GM19238 (cell line): ENCODE data around the gene PYGM.

Experiments used
- DNase-seq: peaks from one replicate; pipeline ENCODE4 v3.0.0; 2011; ENCODE audit warnings: low spot score; ENCODE audit not compliant: insufficient read length

Gene PYGM

DNA sequence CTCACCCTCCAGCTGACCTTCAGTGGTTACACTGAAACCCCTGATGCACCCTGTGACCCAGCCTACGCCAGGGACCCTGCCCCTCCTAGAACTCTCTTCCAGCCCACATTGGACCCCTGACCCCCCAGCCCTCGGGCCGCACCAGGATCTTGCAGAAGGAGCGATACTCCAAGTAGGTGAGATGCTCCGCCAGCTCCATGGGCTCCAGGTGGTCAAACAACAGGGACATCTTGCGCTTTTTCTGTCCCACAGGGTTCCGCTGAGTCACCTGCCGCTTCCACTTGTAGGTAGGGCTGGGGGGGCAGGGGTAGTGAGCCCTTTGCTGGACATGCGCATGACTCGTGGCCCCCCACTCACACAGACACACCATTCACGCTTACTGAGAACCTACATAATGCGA lies 19.9 kb downstream of the PYGM start:
- no peak for DNase-seq

DNA sequence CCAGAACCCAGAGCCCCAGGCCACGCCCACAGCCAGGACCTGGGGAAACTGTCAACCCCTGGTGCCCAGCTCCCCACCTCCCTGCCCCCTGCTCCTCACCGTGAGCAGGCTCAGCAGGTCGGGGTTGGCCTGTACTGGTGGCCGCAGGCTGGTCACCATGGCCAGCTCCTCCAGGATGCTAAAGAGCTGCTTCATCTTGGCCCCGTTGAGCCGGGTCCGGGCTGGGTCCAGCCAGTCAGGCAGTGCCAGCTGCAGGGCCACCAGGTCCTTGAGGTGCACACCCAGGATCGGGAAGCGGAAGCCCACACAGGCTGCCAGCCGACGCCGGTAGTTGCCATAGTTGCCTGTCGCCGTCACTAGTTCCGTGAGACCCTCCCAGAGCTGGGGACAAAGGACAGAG lies 23.1 kb downstream of the PYGM start:
- DNase-seq, result no peak

DNA sequence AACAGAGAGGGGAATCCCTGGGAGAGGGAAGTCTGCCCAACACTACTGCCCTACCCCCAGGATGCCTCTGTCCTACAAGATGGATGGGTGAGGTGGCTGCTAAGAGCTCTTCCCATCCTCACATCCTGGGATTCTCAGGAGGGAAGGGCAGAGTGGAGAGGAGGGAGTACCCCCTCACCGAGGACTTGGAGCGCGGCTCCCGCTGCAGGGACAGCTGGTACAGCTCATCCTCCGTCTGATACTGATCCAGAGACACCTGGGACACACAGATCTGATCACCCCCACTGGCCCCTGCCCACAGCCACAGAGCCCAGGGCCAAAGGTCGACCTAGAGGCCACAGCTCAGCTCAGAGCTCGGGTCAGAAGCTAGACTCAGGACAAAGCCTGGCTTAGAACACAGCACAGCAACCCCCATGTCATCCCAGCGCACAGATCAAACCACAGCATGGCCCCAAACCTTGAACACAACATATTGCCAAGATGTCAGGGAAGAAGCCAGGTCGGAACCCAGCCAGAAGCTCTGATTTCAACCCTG lies 24.0 kb downstream of the PYGM start:
- no peak for DNase-seq

DNA sequence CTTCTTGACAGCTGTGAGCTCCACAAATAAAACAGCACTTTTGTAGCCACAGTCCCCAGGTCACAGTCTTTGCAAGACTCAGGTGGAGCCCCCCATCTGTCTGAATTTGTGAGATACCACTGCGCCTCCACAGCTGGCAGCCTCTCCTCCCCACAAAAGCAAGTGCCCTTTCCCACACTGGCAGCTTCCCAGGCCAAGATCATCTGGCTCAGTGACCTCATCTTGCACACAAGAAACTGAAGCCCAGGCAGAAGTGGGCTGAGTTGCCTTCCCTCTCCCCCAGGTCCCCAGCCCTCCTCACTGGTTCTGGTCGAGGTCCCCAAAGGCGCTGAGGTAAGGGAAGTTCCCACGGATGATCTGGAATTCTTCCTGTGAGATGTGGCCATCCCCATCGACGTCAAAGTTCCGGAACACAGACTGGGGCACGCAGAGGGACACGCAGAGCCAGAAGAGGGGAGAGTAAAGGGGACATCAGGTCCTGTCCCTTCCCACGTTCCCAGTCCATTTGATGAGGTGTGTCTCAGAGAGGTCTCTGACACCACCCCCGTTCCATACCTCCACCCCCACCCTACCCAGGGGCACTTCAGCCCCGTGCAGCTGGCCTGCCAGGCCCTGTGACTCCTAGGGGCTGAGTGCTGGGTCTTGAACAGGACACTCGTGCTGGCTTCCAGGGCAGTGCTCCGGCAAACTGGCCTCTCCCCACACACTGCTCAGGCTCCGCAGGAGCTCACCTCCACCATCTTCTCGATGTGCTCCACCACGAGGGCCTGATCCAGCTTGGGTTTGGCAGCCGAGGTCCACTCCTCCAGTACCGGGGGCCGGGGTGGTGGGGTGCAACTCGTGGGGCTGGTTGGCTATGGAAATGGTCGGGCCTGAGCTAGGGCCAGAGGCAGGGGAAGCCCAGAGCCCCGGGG lies 24.7 kb downstream of the PYGM start:
- DNase-seq, result no peak

DNA sequence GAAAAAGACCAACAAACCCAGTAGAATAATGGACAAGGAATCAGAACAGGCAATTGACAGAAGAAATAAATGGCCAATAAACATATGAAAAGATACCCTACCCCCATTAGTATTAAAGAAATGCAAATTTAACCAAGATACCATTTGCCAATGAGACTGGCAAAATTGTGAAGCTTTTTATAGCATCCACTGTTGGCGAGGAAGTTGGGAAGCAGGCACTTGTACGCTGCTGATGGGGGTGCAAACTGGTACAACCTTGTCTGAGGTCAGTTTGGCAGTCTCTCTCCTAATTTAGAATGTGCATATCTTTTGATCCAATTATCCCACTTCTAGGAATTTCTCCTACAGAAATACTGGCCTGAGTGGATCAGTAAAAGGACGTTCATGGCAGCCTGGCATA lies 28.2 kb downstream of the PYGM start:
- DNase-seq, result no peak

DNA sequence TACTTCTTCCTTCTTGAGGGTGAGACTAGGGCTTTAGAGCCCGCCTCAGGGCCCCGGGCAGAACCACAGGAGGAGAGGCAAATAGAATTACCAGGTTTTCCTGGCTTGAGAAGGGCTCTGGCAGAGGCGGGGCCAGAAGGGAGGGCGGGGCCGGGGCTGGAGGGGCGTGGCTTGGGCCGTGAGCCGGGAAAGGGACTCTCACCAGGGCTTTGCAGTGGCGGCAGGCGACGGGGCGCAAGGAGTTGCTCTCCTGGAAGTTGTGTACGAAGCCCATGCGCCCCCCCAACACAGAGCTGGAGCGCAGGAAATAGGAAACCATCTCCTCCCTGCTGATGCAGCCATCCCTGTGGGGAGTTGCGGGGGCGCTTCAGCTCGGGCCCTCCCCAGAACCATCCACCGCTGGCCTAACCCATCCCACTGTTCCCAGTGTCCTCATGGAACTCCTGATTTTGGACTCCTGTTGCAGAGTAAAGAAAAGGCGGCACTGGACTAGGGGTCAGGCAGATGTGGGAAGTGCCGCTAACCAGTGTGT lies 29.9 kb downstream of the PYGM start:
- no peak for DNase-seq

DNA sequence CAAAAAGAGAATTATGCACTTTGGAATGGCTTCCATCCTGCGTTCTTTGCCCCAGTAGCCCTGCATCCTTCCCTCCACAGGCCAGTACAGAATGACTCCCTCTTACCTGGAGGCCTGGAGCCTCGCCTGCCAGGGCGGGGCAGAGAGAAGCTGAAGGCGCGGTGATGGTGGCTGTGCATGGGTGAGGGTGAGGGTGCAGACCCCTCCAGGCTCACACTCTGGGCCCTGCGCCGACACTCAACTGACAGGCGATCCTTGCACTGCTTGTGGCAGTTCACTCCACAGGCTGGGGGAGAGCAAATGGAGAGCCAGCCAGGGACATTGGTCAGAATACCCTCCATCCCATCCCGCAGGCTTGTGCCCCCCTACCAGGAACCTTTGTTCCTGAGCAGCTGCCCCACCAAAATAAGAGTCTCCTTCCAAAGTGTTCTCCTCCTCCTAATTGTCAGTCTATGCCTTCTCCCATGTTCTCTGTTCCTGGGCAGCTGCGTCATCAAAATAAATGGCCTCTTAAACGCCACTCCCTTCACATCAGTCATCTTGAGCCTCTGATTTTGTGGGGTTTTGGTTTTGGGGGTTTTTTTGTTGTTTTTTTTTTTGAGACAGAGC lies 30.9 kb downstream of the PYGM start:
- no peak for DNase-seq

DNA sequence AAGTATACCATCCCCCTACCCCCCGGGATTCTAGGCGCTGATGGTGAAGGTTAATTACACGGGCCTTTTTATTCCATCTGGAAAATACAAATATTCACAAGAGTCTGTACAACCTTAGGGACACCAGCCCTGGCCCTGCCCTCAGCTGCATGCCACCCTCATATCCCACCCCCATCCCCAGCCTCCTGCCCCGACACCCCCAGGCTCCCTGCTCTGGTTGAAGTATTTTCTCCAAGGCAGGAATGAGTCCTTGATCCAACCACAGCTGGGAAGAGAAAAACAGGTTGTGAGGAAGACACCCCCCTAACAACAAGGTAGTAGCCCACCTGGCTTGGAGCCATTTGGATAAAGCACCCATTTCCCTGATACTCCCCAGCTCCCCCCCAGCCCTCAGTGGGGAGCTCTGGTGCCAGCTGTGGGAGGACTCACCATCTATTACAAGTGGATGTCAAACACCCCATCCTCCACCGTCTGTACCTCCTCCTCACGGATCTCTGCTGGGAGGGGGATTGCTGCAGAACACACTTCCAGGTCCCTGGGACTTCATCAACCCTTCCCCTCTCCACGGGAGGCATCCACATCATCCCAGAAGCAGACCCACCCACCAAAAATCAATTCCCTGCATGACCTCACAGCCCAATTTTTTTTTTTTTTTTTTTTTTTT lies 32.8 kb downstream of the PYGM start:
- no peak for DNase-seq

DNA sequence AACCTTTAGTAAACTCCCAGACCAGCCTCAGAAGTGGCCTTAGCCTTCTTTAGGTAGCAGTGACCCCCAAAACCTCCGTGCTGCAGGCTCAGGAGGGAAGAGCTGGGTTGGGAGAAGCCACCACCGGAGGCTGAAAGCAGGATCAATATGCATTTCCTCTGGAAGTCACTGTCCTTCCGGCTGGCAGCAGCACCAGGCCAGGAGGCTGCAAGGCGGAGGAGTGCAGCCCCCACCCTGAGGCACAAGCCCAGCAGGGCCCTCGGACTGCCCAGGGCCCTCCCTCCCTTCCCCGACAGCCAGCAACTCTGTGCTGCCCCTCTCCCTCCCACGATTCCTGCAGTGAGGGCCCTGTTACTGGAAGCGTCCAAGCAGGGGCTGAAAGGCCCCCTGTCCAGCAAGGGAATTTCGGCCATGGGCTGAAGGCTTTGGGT lies 33.5 kb downstream of the PYGM start:
- DNase-seq, result no peak

DNA sequence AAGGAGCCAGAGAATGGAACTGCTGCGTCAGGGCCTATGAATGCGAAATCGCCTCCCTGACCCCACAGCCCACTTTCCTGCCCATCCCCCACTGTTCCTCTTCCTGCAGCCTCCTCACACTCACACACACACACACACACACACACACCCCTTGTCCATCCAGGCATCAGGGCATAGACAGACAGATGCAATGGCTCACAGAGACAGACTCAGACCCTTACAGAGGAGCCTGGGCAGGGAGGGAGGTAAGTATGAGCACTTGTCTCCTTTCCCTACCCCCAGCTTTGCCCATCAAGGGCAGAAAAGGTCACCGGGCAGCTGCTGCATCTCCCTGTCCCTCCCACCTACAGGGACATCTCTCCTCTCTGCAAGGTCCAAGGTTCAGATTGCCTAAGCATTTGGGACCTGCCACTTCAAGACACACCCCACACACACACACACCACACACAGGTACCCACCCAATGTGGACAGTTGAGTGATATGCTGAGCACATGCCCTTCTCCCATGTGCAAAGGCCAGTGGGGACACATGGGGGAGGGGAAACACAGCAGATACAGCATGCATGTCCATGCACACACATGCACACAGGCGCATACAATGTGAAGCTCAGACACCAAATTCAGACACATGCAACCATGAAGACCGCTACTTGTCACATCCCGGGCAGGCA lies 34.8 kb downstream of the PYGM start:
- no peak for DNase-seq

DNA sequence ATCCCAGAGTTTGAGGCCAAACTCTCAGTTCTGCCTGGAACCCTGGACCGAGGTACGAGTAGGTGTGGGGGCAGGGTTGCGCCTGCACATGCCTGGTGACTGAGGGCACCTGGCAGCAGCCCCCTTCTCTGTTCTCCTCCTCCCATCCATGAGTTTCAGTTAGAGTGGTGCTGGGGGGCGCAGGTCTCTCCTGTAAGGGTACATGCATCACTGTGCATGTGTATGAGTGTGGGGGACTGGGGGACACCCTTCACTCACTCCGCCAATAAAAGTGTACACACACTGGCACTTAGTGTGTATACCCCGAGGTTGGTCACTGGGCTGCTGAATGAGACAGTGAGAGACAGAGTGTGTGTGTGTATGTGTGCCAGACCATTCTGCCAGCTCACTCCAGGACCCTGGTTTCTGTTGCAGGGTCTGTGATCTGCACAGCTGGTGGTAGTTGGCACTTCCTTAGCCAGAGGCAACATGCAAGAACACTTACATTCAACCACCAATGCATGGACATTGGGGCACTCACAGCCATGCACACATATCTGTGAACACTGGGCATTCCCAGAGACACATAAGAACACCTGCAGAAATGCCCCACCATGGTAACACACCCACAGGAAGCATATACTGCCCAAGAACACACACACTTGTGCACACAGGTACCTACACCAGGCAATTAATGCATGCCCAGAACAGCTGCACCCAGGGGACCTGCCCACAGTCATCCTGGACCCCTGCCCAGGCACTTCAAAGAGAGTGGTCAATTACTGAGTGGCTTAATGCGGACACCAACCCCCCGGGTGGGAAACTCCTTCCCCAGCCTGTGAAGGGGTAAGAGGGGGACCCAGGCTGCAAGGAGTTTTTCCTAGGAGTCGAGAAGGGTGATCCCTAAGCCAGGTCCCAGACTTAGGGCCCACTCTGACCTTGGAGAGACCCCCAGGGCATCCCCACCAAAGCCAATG lies 35.6 kb downstream of the PYGM start:
- DNase-seq, result no peak

DNA sequence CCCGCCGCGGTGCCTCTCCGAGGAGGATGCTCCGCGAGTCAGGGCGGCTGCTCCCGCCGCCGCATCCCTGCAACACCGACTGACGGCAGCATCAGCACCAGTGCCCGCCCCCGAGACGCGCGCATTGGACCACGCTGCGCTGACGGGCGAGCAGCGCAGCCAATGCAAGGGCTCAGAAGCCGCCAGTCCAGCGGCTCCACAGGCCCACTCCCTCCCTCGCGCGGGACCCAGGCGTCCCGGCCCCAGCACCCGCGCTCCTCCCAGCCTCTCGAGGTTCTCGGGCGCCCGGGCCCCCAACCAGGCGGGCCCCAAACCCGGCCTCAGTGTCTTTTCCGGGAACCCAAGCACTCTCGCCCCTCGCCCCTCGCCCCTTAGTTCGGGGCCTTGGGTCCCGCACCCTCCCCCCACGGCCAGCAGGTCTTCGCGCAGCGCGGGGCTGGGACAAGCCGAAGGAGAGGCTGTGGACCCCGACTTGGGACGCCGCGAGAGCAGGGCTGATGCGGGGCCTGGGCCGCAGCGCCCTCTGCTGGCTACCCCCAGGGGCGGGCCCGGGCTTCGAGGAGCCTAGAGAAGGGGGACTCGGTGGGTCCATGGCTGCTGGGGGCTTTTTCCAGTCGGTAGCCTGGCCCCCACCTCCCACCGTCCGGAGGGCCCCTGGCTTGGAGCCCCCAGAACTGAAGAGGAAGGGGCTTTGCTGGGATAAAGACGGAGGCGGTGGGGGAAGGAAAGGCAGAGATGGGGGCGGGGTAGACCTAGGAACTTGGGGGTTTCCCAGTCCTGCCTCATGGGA lies 36.5 kb downstream of the PYGM start, which contains the start of gene NRXN2:
TSS of gene NRXN2 (minus strand) at position 81 of the 790 bp plus-strand sequence. CDS start 9,498 bp downstream, outside the sequence.
- peak; percentile 96 for DNase-seq

DNA sequence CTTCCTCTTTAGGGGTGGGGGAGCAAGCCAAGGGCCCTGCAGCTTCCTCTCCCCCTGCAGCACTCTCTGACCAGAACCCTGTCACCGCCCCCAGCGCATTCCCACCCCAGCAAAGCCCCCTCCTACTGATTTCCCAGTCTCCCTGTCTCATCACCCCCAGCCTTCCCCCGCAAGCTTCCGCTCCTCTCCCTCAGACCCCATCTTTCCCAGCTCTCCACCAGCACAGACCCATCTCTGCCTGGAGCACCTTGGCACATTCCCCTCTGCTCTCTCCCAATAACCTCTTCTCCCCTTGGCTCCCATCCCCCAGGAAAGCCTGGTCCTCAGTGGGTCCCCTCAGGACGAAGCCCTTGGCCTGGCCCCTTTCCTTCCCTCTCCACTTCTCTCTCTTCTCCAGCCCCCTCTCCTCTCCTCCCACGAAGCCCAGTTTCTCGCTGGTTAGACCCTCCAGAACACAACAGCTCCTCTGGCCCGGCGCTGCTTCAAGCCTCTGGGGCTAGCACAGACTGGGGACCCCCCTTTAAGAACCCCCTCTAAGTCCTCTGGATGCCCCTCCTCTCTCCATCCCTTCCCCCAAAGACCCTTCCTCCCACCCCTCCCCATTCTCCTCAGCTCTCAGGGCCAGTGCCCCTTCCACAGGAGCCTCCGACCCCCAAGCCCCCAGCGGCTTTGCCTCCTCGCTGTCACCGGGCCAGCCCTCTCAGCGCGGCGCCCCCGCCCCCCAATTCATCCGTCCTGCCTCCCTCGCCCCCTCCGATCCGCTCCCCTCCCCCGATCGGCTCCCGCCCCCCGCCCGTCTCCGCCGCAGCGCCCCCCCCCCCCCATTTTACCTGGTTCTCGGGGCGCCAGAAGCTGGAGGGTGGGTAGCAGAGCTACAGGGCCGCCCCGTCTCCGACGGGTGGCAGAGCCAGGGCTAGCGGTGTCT lies 37.4 kb downstream of the PYGM start:
- DNase-seq, result no peak

DNA sequence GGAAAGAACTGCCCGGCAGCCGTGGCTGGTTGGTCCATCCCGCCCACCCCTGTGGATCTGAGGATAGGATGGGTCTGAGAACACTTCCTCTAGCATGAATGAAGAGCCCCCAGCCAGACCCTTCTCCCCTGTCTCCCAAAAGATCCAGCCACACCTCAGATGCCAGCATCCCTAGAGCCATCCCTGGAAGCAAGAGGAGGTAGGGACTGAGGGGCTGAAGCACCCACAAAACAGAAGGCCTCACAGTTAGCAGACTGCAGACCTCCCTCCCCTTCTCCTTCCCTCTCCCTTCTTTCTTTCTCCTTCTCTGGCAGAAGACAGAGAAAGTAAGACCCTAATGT lies 38.4 kb downstream of the PYGM start:
- no peak for DNase-seq

DNA sequence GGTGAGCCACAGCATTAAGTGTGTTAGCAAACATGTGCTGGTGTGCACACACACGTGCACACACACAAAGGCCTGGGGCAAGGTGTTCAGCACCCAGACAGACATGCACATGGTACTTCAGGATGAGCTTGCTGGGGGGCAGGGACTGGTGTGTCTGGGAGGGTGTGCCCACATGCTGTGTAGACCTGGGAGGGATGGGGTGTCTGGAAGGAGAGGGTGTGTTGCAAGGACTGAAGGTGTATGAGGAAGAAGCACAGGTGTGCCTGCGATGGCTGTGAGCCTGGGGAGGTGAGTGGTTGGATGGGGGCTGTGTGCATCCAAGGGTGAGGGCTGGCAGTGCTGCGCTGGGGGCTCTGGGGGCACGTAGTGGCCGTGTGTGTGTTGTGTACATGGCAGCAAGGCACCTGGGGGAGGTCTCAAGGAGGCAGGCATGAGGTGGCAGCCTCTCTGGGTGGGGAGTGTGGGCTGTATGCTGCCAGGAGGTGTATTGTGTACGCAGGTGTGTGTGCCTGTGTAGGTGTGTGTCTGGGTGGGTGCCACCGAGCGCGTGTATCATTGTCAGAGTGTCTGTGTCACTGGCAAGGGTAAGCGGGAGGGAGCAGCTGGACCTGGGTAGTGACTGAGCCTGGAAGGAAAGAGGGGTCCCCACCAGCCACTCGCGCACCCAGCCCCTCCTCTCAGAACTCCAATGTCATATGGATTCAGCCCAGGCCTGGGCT lies 39.0 kb downstream of the PYGM start:
- DNase-seq, result no peak

DNA sequence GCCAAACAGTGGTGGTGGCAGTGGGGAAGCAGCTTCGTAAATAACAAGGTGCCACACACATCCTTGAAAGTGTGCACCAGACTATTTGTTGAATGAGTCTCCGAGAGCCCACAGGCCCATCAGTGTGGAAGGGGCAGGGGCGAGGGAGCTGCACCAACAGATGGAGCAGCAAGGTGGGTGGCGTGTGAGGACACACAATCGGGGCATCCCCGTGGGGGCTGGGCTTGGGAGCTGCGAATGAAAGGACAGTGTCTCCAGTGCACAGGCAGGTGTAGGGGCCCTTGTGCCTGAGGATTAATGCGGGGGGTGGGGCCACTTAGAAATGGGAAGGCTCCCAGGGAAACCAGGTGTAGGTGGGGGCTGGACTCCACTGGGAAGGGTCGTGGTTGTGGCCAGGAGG lies 39.6 kb downstream of the PYGM start:
- DNase-seq, result no peak

DNA sequence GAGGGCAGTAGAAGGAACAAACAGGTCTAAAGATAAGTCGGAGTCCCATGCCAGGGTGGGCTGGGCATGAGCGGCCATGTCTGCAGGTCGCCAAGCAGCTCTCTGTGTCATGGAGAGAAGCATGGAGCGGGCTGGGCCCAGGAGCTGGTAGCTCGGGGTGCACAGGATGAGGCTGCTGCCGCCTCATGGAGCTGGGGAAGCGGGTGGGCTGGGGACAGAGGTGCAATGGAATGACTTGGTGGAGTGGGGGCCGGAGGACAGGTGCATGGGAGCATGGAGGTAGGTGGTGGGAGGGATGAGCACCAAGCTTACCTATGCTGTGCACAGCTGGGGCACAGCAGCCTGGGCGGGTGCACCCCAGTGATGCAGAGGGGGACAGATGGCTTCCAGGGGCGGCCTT lies 40.4 kb downstream of the PYGM start:
- DNase-seq, result no peak

DNA sequence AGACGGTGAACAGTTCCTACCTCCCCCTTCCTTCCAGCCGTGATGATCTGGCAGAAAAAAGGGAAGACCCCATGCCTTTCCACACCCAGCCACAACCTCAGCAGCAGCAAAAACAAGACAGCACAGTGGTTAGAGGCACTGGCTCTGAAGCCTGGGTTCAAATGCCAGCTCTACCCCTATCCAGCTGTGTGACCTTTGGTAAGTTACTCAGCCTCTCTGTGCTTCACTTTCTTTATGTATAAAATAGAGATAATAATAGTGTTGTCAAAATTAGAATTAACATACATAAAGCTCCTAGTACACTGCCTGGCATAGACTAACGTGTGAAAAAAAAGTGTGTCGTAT lies 41.0 kb downstream of the PYGM start:
- DNase-seq, result no peak
